Camera-type eye (tissue), 1 donor: ENCODE results near the gene PPEF2. TPM values are rescaled to one million over a fixed set of nuclear protein-coding genes. Genes with fewer than 3 reads are reported as not detected.

Experiments
- total RNA-seq: library from RNA; depleted of rRNA; stranded (reverse); fragments of >200 nt; gene quantifications from one replicate; pipeline ENCODE4 v1.2.3, GENCODE V29; 2014

Gene PPEF2, protein sequence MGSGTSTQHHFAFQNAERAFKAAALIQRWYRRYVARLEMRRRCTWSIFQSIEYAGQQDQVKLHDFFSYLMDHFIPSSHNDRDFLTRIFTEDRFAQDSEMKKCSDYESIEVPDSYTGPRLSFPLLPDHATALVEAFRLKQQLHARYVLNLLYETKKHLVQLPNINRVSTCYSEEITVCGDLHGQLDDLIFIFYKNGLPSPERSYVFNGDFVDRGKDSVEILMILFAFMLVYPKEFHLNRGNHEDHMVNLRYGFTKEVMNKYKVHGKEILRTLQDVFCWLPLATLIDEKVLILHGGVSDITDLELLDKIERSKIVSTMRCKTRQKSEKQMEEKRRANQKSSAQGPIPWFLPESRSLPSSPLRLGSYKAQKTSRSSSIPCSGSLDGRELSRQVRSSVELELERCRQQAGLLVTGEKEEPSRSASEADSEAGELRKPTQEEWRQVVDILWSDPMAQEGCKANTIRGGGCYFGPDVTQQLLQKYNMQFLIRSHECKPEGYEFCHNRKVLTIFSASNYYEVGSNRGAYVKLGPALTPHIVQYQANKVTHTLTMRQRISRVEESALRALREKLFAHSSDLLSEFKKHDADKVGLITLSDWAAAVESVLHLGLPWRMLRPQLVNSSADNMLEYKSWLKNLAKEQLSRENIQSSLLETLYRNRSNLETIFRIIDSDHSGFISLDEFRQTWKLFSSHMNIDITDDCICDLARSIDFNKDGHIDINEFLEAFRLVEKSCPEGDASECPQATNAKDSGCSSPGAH
- 12.3 TPM for total RNA-seq

DNA sequence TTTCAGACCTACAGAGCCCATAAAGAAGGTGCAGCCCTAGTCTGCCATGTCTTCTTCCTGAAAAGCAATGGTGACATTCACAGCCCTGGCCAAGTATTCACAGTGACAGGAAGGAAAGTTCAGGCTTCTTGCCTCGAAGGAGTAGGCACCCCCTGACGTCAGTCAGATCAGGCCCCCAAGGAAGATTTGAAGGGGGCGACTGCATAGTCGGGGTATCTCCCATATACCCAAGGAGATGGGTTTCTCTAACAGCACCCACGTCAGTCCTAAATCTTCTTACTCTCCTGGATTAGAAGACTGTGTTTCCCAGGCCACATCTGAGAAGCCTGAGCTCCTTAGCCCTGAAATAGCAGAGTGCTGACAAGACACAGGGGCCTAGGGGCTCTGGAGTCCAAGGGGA is at the start of gene PPEF2:
Gene PPEF2, minus strand, starts transcription at position 101 of the 400 bp plus-strand sequence. CDS start 6,127 bp downstream, outside the sequence.

DNA sequence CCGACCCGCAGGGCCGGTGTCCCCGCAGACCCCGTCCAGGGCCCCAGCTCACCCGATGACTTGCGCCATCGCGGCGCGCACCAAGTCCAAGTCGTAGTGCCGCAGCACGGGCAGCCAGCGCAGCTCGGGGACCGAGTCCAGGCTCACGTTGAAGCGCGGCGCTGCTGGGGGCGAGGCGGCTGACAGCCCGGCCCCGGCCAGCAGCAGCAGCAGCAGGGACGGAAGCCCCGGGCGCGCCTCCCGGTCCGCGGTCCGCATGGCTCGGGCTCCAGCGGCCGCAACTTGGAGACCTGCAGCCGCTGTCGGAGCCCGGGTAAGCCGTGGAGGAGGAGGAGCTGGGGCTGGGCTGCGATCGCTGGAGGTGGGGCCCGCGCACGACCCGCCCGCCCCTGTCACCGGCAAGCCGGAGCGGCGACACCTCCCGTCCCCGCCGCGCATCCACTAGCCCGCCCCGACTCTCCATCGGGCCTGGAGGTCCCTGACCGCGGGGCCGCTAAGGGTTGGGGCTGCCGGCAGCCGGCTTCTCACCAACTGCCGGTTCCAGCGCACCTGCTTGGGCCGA is 38.5 kb upstream of the PPEF2 start, which contains the start of gene NAAA:
Gene NAAA, minus strand, starts transcription at position 322 of the 562 bp plus-strand sequence. Its CDS starts 64 bp downstream, at position 258.

Other genes with a start within 250 kb of the PPEF2 start
- gene G3BP2, start 229.0 kb downstream of the PPEF2 start, total RNA-seq: 170 TPM
- gene USO1, start 177.9 kb downstream of the PPEF2 start, total RNA-seq: 106 TPM
- 44.2 TPM for gene NAAA, start 38.6 kb upstream of the PPEF2 start, total RNA-seq
- 46.4 TPM for gene SDAD1, start 88.5 kb upstream of the PPEF2 start, total RNA-seq
- gene CXCL9, start 105.1 kb upstream of the PPEF2 start, total RNA-seq: not detected
- gene CXCL10, start 121.0 kb upstream of the PPEF2 start, total RNA-seq: 1.4 TPM
- not detected for gene CXCL11, start 133.6 kb upstream of the PPEF2 start, total RNA-seq
- gene ART3, start 172.3 kb upstream of the PPEF2 start, total RNA-seq: 9.7 TPM
- 102 TPM for gene NUP54, start 245.9 kb upstream of the PPEF2 start, total RNA-seq